Epithelial cell of proximal tubule (primary cell): ENCODE data around the gene S100A13. TPM values are rescaled to one million over a fixed set of nuclear protein-coding genes. Genes with fewer than 3 reads are reported as not detected.
A peak's percentile ranks its signal among the peaks of the same experiment; 100 is the strongest.

ENCODE experiments used
- DNase-seq: peaks from one replicate; pipeline ENCODE4 v3.0.0-alpha.2; 2011; ENCODE audit warnings: low read depth
- H3K4me3 ChIP-seq: 2 replicates; pipeline ENCODE4 v1.5.1; 2011; ENCODE audit warnings: low read depth, mild to moderate bottlenecking, low read length
- total RNA-seq: library from RNA; depleted of rRNA; stranded (reverse); fragments of >200 nt; gene quantifications from 2 replicates; pipeline ENCODE4 v1.2.3, GENCODE V29; 2015
- TF ChIP-seq, protein P1 (sequence below): conservative IDR thresholded peaks from 2 replicates; pipeline ENCODE4 v1.5.1; 2012; ENCODE audit warnings: low read depth, mild to moderate bottlenecking, low read length

S100A13 gene
- total RNA-seq, 1 donor from 2014 or later = 345 TPM

GRCh38 chr1:153655333-153655732 is 28.0 kb upstream of the S100A13 start:
- TF ChIP-seq, protein P1, sequence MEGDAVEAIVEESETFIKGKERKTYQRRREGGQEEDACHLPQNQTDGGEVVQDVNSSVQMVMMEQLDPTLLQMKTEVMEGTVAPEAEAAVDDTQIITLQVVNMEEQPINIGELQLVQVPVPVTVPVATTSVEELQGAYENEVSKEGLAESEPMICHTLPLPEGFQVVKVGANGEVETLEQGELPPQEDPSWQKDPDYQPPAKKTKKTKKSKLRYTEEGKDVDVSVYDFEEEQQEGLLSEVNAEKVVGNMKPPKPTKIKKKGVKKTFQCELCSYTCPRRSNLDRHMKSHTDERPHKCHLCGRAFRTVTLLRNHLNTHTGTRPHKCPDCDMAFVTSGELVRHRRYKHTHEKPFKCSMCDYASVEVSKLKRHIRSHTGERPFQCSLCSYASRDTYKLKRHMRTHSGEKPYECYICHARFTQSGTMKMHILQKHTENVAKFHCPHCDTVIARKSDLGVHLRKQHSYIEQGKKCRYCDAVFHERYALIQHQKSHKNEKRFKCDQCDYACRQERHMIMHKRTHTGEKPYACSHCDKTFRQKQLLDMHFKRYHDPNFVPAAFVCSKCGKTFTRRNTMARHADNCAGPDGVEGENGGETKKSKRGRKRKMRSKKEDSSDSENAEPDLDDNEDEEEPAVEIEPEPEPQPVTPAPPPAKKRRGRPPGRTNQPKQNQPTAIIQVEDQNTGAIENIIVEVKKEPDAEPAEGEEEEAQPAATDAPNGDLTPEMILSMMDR = no peak
- no peak for DNase-seq
- H3K4me3 ChIP-seq = no peak overlapping the region

DNA sequence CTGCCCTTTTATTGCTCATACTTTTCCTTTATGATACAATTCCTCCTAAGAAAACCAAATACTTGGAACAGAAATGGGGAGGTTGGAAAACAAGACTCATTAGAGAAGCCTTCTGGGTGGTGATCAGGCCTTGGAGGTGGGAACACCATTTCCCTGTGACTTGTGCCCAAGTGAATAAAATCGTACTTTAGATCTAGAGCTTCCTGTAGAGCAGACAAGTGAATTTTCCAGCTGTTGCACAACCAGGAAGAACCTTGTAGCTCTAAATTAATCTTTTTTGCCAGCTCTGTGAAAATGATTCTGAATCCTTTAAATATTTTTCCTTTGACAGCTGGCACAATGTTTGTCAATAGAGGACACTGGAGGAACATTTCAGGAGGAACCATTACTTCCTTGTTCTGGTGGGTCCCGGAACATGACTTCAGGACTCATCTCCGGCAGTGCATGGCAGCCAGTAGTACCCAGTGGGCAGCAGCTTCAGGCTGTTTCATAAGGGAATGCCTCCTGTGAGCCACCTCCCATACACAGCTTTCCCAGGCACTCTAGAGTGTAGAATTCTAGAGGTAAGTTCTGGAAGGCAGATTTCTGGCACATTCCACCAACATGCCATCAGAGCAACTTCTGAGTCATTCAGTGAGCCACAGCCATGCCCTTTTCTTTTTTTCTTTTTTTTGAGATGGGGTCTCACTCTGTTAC is 25.6 kb upstream of the S100A13 start:
- peak; percentile 85 for DNase-seq
- no peak overlapping the region for H3K4me3 ChIP-seq
- TF ChIP-seq, protein P1 = no peak

GRCh38 chr1:153651771-153652170 is 24.5 kb upstream of the S100A13 start:
- no peak overlapping the region for H3K4me3 ChIP-seq
- TF ChIP-seq, protein P1 = no peak
- no peak for DNase-seq

DNA sequence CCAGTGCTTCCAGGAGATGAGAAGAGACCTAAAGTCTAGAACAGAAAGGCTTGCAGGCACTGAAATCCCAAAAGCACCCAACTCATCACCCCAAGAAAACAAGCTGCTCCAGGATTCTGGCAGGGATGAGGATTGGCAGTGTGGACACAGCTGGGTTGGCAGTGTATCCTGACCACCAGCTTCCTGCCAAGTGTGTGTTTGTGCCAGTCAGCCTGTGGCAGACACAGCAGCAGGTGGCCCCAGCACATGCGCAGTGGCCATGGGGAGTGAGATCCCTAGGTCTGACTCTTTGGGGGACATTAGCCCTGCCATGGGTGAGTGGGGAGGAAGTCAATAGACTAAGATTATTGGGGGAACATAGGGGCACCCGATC is 22.5 kb upstream of the S100A13 start:
- DNase-seq = no peak
- TF ChIP-seq, protein P1 = no peak

GRCh38 chr1:153649137-153649862 is 22.0 kb upstream of the S100A13 start:
- H3K4me3 ChIP-seq = no peak overlapping the region
- no peak for DNase-seq
- TF ChIP-seq, protein P1 = no peak

More for the DNA sequence above, 22.5 kb upstream of the S100A13 start:
- no peak overlapping the region for H3K4me3 ChIP-seq

GRCh38 chr1:153648000-153648643 is 20.8 kb upstream of the S100A13 start:
- TF ChIP-seq, protein P1 = no peak
- DNase-seq = no peak
- no peak overlapping the region for H3K4me3 ChIP-seq
